SK-N-SH (cell line): ENCODE data around the gene HHLA2. TPM values are rescaled to one million over a fixed set of nuclear protein-coding genes. Genes with fewer than 3 reads are reported as not detected.

ENCODE experiments used
- CTCF ChIA-PET: fragments of 300-600, 350-600 bp; formaldehyde crosslinking; extraction: SDS; loops from one replicate; lab custom pipeline; 2021; lab: Yijun Ruan, JAX
- POLR2A ChIA-PET: fragments of 350-600 bp; sonication (Branson Sonifier 250); formaldehyde crosslinking; extraction: SDS; loops from one replicate; lab custom pipeline; 2020; ENCODE audit warnings: antibody characterized with exemption, inconsistent platforms; lab: Yijun Ruan, JAX
- DNase-seq: peaks from one replicate; pipeline ENCODE4 v3.0.0; 2012
- H2AFZ ChIP-seq: fragments of 200-600 bp; sonication (generic); 2 replicates; pipeline ENCODE4 v1.8.1; 2016; ENCODE audit warnings: antibody characterized with exemption, mild to moderate bottlenecking, low read depth
- H3F3A ChIP-seq: fragments of 200-600 bp; sonication (generic); replicated peaks from 2 replicates; pipeline ENCODE3; 2016; ENCODE audit warnings: antibody characterized with exemption, mild to moderate bottlenecking; ENCODE audit not compliant: insufficient read depth
- H3K27ac ChIP-seq, 2 experiments: fragments of 200-500 bp in 1 of 2; fragments of 200-600 bp in 1 of 2; sonication (Bioruptor generic) in 1 of 2; sonication (generic), shearing (Covaris generic) in 1 of 2; 2 replicates each; pipeline versions ENCODE4 v1.5.1 to v1.6.1; 2014 to 2016; ENCODE audit warnings: low read depth in 2 of 2, inconsistent platforms in 1 of 2, low read length in 1 of 2, mild to moderate bottlenecking in 1 of 2, mixed read lengths in 1 of 2
- H3K27me3 ChIP-seq: fragments of 200-600 bp; sonication (generic), shearing (Covaris generic); 2 replicates; pipeline ENCODE4 v1.6.1; 2016; ENCODE audit warnings: mixed run types; ENCODE audit not compliant: insufficient read depth
- H3K36me3 ChIP-seq, 2 experiments: fragments of 200-500 bp in 1 of 2; fragments of 200-600 bp in 1 of 2; sonication (Bioruptor generic) in 1 of 2; sonication (generic) in 1 of 2; replicated peaks in 1 of 2; 2 replicates each; pipeline versions ENCODE3 to v1.5.1; 2014 to 2016; ENCODE audit warnings: low read length in 1 of 2, mild to moderate bottlenecking in 1 of 2; ENCODE audit not compliant: insufficient read depth in 2 of 2, control insufficient read depth in 1 of 2
- H3K4me1 ChIP-seq, 2 experiments: fragments of 200-500 bp in 1 of 2; fragments of 200-600 bp in 1 of 2; sonication (Bioruptor generic) in 1 of 2; sonication (generic), shearing (Covaris generic) in 1 of 2; 2 replicates each; pipeline versions ENCODE4 v1.5.1 to v1.6.1; 2014 to 2016; ENCODE audit warnings: low read depth in 1 of 2, low read length in 1 of 2, mixed run types in 1 of 2; ENCODE audit not compliant: insufficient read depth in 2 of 2, control insufficient read depth in 1 of 2
- H3K4me2 ChIP-seq: fragments of 200-600 bp; sonication (generic), shearing (Covaris generic); 2 replicates; pipeline ENCODE4 v1.6.1; 2017; ENCODE audit warnings: mixed run types
- H3K4me3 ChIP-seq, 2 experiments: fragments of 200-500 bp in 1 of 2; fragments of 200-600 bp in 1 of 2; sonication (Bioruptor generic) in 1 of 2; sonication (generic), shearing (Covaris generic) in 1 of 2; 2 replicates each; pipeline versions ENCODE4 v1.5.1 to v1.8.1; 2014 to 2016; ENCODE audit warnings: low read depth in 2 of 2, inconsistent platforms in 1 of 2, low read length in 1 of 2, mild to moderate bottlenecking in 1 of 2, mixed read lengths in 1 of 2, moderate library complexity in 1 of 2
- H3K79me2 ChIP-seq: fragments of 200-600 bp; sonication (generic); 2 replicates; pipeline ENCODE4 v1.8.1; 2017; ENCODE audit warnings: mild to moderate bottlenecking; ENCODE audit not compliant: insufficient read depth
- H3K9ac ChIP-seq: fragments of 200-600 bp; sonication (generic); 2 replicates; pipeline ENCODE4 v1.6.1; 2017; ENCODE audit warnings: mixed run types
- H3K9me2 ChIP-seq: fragments of 200-600 bp; sonication (generic); 2 replicates; pipeline ENCODE4 v1.6.1; 2017; ENCODE audit warnings: mixed run types
- H3K9me3 ChIP-seq: fragments of 200-600 bp; sonication (generic); 2 replicates; pipeline ENCODE4 v1.6.1; 2017; ENCODE audit warnings: mixed run types, mild to moderate bottlenecking, moderate library complexity
- H4K20me1 ChIP-seq: fragments of 200-600 bp; sonication (generic); 2 replicates; pipeline ENCODE4 v1.6.1; 2017; ENCODE audit warnings: mild to moderate bottlenecking, mixed run types; ENCODE audit not compliant: insufficient read depth
- CHD2 ChIP-seq: fragments of 150-350 bp; IDR thresholded peaks from 2 replicates; pipeline ENCODE4 v1.6.1; 2018; ENCODE audit warnings: low read length; ENCODE audit not compliant: partially characterized antibody
- CTCF ChIP-seq: fragments of 200-600 bp; sonication (generic); IDR thresholded peaks from 2 replicates; pipeline ENCODE4 v1.6.1; 2017; ENCODE audit warnings: antibody characterized with exemption, mild to moderate bottlenecking, moderate library complexity
- ELF1 ChIP-seq: IDR thresholded peaks from 2 replicates; pipeline ENCODE4 v1.4.0; 2012
- EP300 ChIP-seq, 2 experiments: IDR thresholded peaks; 2 replicates each; pipeline versions ENCODE4 v1.4.0 to v1.6.1; 2012; ENCODE audit warnings: borderline replicate concordance in 1 of 2, low read depth in 1 of 2, low read length in 1 of 2
- EZH2phosphoT487 ChIP-seq: fragments of 200-600 bp; sonication (generic); IDR thresholded peaks from 2 replicates; pipeline ENCODE4 v1.6.1; 2017; ENCODE audit warnings: low read depth, mixed run types, mild to moderate bottlenecking, antibody characterized with exemption, moderate library complexity, borderline replicate concordance
- FOSL2 ChIP-seq: IDR thresholded peaks from 2 replicates; pipeline ENCODE4 v1.4.0; 2012; ENCODE audit warnings: low read depth, mild to moderate bottlenecking, moderate library complexity, borderline replicate concordance
- FOXM1 ChIP-seq: IDR thresholded peaks from 2 replicates; pipeline ENCODE4 v1.4.0; 2012; ENCODE audit warnings: low read depth, mild to moderate bottlenecking
- IRF3 ChIP-seq: fragments of 150-350 bp; IDR thresholded peaks from 2 replicates; pipeline ENCODE4 v1.6.1; 2016; ENCODE audit warnings: mild to moderate bottlenecking, low read depth, low read length
- JUND ChIP-seq: IDR thresholded peaks from 2 replicates; pipeline ENCODE4 v1.4.0; 2012
- MAX ChIP-seq: IDR thresholded peaks from 2 replicates; pipeline ENCODE4 v1.4.0; 2012; ENCODE audit warnings: low read depth
- MEF2A ChIP-seq: IDR thresholded peaks from 2 replicates; pipeline ENCODE4 v1.4.0; 2012; ENCODE audit warnings: low read depth, borderline replicate concordance
- MXI1 ChIP-seq: IDR thresholded peaks from 2 replicates; pipeline ENCODE4 v1.6.1; 2012; ENCODE audit warnings: mild to moderate bottlenecking, low read depth, low read length, improper control_type of control experiment
- NFIC ChIP-seq: IDR thresholded peaks from 2 replicates; pipeline ENCODE4 v1.4.0; 2012; ENCODE audit warnings: borderline replicate concordance
- RXRA ChIP-seq: IDR thresholded peaks from 2 replicates; pipeline ENCODE4 v1.4.0; 2012; ENCODE audit warnings: low read depth, mild to moderate bottlenecking, borderline replicate concordance
- TEAD4 ChIP-seq: IDR thresholded peaks from 2 replicates; pipeline ENCODE4 v1.4.0; 2012; ENCODE audit warnings: mild to moderate bottlenecking, borderline replicate concordance; ENCODE audit not compliant: insufficient read depth
- YY1 ChIP-seq: IDR thresholded peaks from 2 replicates; pipeline ENCODE4 v1.4.0; 2012; ENCODE audit warnings: low read depth, mild to moderate bottlenecking
- ZBTB33 ChIP-seq: IDR thresholded peaks from 2 replicates; pipeline ENCODE4 v1.4.0; 2012; ENCODE audit warnings: low read depth, borderline replicate concordance
- WGBS: methylation state at CpG from one replicate; pipeline ENCODE4 v1.1.6; 2017; ENCODE audit warnings: low lambda C conversion rate; 5-methylcytosine and 5-hydroxymethylcytosine counted together
- polyA plus RNA-seq, 3 experiments: library from polyadenylated mRNA; depleted of rRNA; stranded (reverse); fragments of >200 nt; gene quantifications; 2 replicates each; pipeline ENCODE4 v1.2.3, GENCODE V29; 2012

Gene HHLA2
- polyA plus RNA-seq, 1 of the 3 experiments (the other 2 are of a cell fraction) = not detected

GRCh38 chr3:108380128-108380795, 83.9 kb downstream of the HHLA2 start:
- no peak overlapping the region for H3K4me3 ChIP-seq
- H3F3A ChIP-seq = no peaks in the 10 kb centered on the region
- no peaks in the 10 kb centered on the region for H3K27me3 ChIP-seq
- POLR2A ChIA-PET = no interaction called here
- WGBS = 96% methylated on average over 7 of the region's 7 CpGs
- CTCF ChIA-PET = interaction anchor here (0.9 to 1.8 kb wide), 3 partner anchors 37 to 443 kb away, joined by 3 to 9 read pairs (median 3); no protein-coding TSS in a partner anchor
- no peaks in the 10 kb centered on the region for H3K36me3 ChIP-seq
- H3K9me3 ChIP-seq = no peaks in the 10 kb centered on the region
- no peak overlapping the region for H3K27ac ChIP-seq
- peaks cover 0 to 15% of the 10 kb centered on the region in 2 experiments; a peak in 2 of 4 replicates for H3K4me1 ChIP-seq
- no peak for DNase-seq
- no peaks in the 10 kb centered on the region for H3K9me2 ChIP-seq
- no peak overlapping the region for H3K9ac ChIP-seq
- no peaks in the 10 kb centered on the region for H3K79me2 ChIP-seq
- no peak for TF ChIP-seq ELF1
- no peak for TF ChIP-seq MAX
- TF ChIP-seq CHD2 = no peak
- no peak for TF ChIP-seq FOSL2
- no peak for TF ChIP-seq EP300 (IDR thresholded peaks at IDR 0.05; ENCODE audit: borderline replicate concordance in 1 of 2, low read depth in 1 of 2, low read length in 1 of 2)
- no peak for TF ChIP-seq IRF3
- no peak for TF ChIP-seq RXRA
- TF ChIP-seq EZH2phosphoT487 = no peak
- TF ChIP-seq MEF2A = no peak
- TF ChIP-seq ZBTB33 = no peak
- no peak for TF ChIP-seq YY1
- TF ChIP-seq MXI1 = no peak
- TF ChIP-seq TEAD4 = no peak
- no peak for TF ChIP-seq NFIC
- TF ChIP-seq CTCF = no peak
- TF ChIP-seq FOXM1 = no peak
- TF ChIP-seq JUND = no peak
- no peak overlapping the region for H3K4me2 ChIP-seq
- no peaks in the 10 kb centered on the region for H4K20me1 ChIP-seq
- H2AFZ ChIP-seq = no peak overlapping the region
